Liver (tissue), 9 donors: Measurements from ENCODE around the gene CEND1. TPM values are rescaled to one million over a fixed set of nuclear protein-coding genes. Genes with fewer than 3 reads are reported as not detected.
A peak's percentile ranks its signal among the peaks of the same experiment; 100 is the strongest.

ENCODE experiments used
- DNase-seq: peaks from one replicate; pipeline ENCODE4 v3.0.0-alpha.2; 2017; ENCODE audit warnings: low spot score
- H3K27ac ChIP-seq, 2 donors: one replicate each; pipeline ENCODE4 v1.7.0; 2013; ENCODE audit warnings: inconsistent platforms in 2 of 2, low read length in 2 of 2, control low read depth in 1 of 2, low read depth in 1 of 2, mild to moderate bottlenecking in 1 of 2
- H3K27me3 ChIP-seq, 4 donors: one replicate each; pipeline versions ENCODE4 v1.6.1 to v1.7.0; 2013; ENCODE audit warnings: low read length in 3 of 4, inconsistent platforms in 1 of 4, mild to moderate bottlenecking in 1 of 4, moderate library complexity in 1 of 4; ENCODE audit not compliant: control insufficient read depth in 4 of 4, insufficient read depth in 4 of 4
- H3K36me3 ChIP-seq, 4 donors: one replicate each; pipeline versions ENCODE4 v1.6.1 to v1.7.0; 2013; ENCODE audit warnings: low read length in 3 of 4, mild to moderate bottlenecking in 3 of 4, low read depth in 1 of 4, moderate library complexity in 1 of 4; ENCODE audit not compliant: control insufficient read depth in 4 of 4, insufficient read depth in 3 of 4
- H3K4me1 ChIP-seq, 4 donors: one replicate each; pipeline versions ENCODE4 v1.6.1 to v1.7.0; 2013; ENCODE audit warnings: low read length in 3 of 4, mild to moderate bottlenecking in 3 of 4, moderate library complexity in 1 of 4; ENCODE audit not compliant: control insufficient read depth in 4 of 4, insufficient read depth in 4 of 4
- H3K4me3 ChIP-seq, 3 donors: one replicate each; pipeline versions ENCODE4 v1.6.1 to v1.7.0; 2013; ENCODE audit warnings: low read length in 3 of 3, control low read depth in 1 of 3, low read depth in 1 of 3, mild to moderate bottlenecking in 1 of 3
- H3K9ac ChIP-seq, 2 donors: one replicate each; pipeline ENCODE4 v1.7.0; 2013; ENCODE audit warnings: low read length in 2 of 2, mild to moderate bottlenecking in 2 of 2, moderate library complexity in 2 of 2, control low read depth in 1 of 2, low read depth in 1 of 2
- H3K9me3 ChIP-seq, 4 donors: one replicate each; pipeline versions ENCODE4 v1.6.1 to v1.7.0; 2013; ENCODE audit warnings: low read length in 3 of 4; ENCODE audit not compliant: control insufficient read depth in 4 of 4
- EGR1 ChIP-seq, 2 donors: IDR thresholded peaks; 2 replicates each; pipeline ENCODE4 v1.6.1; 2016 to 2018; ENCODE audit warnings: antibody characterized with exemption in 2 of 2, low read depth in 2 of 2
- FOXA2 ChIP-seq: IDR thresholded peaks from 2 replicates; pipeline ENCODE4 v1.6.1; 2016; ENCODE audit warnings: antibody characterized with exemption
- HNF4A ChIP-seq, 2 donors: conservative IDR thresholded peaks; 2 replicates each; pipeline ENCODE4 v1.6.1; 2016; ENCODE audit warnings: antibody characterized with exemption in 2 of 2, mild to moderate bottlenecking in 2 of 2
- HNF4G ChIP-seq: IDR thresholded peaks from 2 replicates; pipeline ENCODE4 v1.6.1; 2016; ENCODE audit warnings: antibody characterized with exemption
- JUND ChIP-seq, 2 donors: IDR thresholded peaks; 2 replicates each; pipeline ENCODE4 v1.6.1; 2016; ENCODE audit warnings: antibody characterized with exemption in 2 of 2
- NR2F2 ChIP-seq: IDR thresholded peaks from 2 replicates; pipeline ENCODE4 v1.6.1; 2016; ENCODE audit warnings: antibody characterized with exemption
- RAD21 ChIP-seq, 2 donors: IDR thresholded peaks; 2 replicates each; pipeline ENCODE4 v1.6.1; 2016; ENCODE audit warnings: antibody characterized with exemption in 2 of 2, mild to moderate bottlenecking in 2 of 2
- RXRA ChIP-seq, 2 donors: IDR thresholded peaks; 2 replicates each; pipeline ENCODE4 v1.6.1; 2017 to 2018; ENCODE audit warnings: antibody characterized with exemption in 2 of 2, mild to moderate bottlenecking in 1 of 2
- TAF1 ChIP-seq: conservative IDR thresholded peaks from 2 replicates; pipeline ENCODE4 v1.6.1; 2016; ENCODE audit warnings: antibody characterized with exemption, mild to moderate bottlenecking
- YY1 ChIP-seq: IDR thresholded peaks from 2 replicates; pipeline ENCODE4 v1.6.1; 2016; ENCODE audit warnings: antibody characterized with exemption, mild to moderate bottlenecking
- WGBS: extraction: QIAGEN DNeasy Blood & Tissue Kit; methylation state at CpG from one replicate; pipeline ENCODE4 v1.1.7; 2013; 5-methylcytosine and 5-hydroxymethylcytosine counted together
- polyA plus RNA-seq, 2 donors: library from polyadenylated mRNA; stranded (reverse) in 1 of 2; unstranded in 1 of 2; fragments of 200-250 nt in 1 of 2; fragments of >200 nt in 1 of 2; fragmentation: Nextera tagmentation in 1 of 2; extraction: Ambion mirVana in 1 of 2; gene quantifications; one replicate each; pipeline versions ENCODE4 v1.2.1 to v1.2.3, GENCODE V29; 2013 to 2015
- total RNA-seq, 2 donors: library from RNA; depleted of rRNA; stranded (reverse); fragments of >200 nt; gene quantifications; one replicate each; pipeline ENCODE4 v1.2.3, GENCODE V29; 2014
- TF ChIP-seq, protein P1 (sequence below): fragments of 150-350 bp; IDR thresholded peaks from 2 replicates; pipeline ENCODE4 v1.5.1; 2017; ENCODE audit warnings: improper control_type of control experiment, low read depth, low read length; ENCODE audit not compliant: missing input control
- donor health status: healthy.
- donor health status: healthy.
- donor health status: healthy.
- donor health status: healthy.
- donor health status: healthy.

CEND1 gene
- total and polyA plus RNA-seq, 4 donors = not detected

GRCh38 chr11:763549-764321, 26.2 kb downstream of the CEND1 start:
- Histone ChIP-seq H3K27ac (no peak overlapping the region), H3K4me3 (no peak overlapping the region), H3K9me3 (no peaks in the 10 kb centered on the region), H3K36me3 (peaks cover 23 to 54% (median 29%) of the 10 kb centered on the region in 4 donors), H3K27me3 (no peaks in the 10 kb centered on the region), H3K9ac (no peak overlapping the region), H3K4me1 (peaks cover 0 to 8% (median 8%) of the 10 kb centered on the region in 4 donors)
- no peak for TF ChIP-seq HNF4G
- TF ChIP-seq EGR1 (IDR thresholded peaks at IDR 0.05; ENCODE audit: low read depth in 2 of 2) = no peak
- no peak for TF ChIP-seq RAD21 (IDR thresholded peaks at IDR 0.05)
- WGBS = 92% methylated on average over 22 of the region's 22 CpGs
- DNase-seq = no peak

- TF ChIP-seq, protein P1, sequence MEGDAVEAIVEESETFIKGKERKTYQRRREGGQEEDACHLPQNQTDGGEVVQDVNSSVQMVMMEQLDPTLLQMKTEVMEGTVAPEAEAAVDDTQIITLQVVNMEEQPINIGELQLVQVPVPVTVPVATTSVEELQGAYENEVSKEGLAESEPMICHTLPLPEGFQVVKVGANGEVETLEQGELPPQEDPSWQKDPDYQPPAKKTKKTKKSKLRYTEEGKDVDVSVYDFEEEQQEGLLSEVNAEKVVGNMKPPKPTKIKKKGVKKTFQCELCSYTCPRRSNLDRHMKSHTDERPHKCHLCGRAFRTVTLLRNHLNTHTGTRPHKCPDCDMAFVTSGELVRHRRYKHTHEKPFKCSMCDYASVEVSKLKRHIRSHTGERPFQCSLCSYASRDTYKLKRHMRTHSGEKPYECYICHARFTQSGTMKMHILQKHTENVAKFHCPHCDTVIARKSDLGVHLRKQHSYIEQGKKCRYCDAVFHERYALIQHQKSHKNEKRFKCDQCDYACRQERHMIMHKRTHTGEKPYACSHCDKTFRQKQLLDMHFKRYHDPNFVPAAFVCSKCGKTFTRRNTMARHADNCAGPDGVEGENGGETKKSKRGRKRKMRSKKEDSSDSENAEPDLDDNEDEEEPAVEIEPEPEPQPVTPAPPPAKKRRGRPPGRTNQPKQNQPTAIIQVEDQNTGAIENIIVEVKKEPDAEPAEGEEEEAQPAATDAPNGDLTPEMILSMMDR = no peak
- TF ChIP-seq HNF4G = no peak
- TF ChIP-seq HNF4A (conservative IDR thresholded peaks at IDR 0.05) = no peak
- no peak for TF ChIP-seq JUND (IDR thresholded peaks at IDR 0.05)
- no peak for TF ChIP-seq YY1
- TF ChIP-seq TAF1 = no peak
- TF ChIP-seq EGR1 (IDR thresholded peaks at IDR 0.05; ENCODE audit: low read depth in 2 of 2) = no peak
- Histone ChIP-seq H3K4me1 (peaks cover 0 to 8% (median 8%) of the 10 kb centered on the region in 4 donors), H3K36me3 (peaks cover 23 to 54% (median 30%) of the 10 kb centered on the region in 4 donors), H3K27ac (no peak overlapping the region), H3K27me3 (no peaks in the 10 kb centered on the region), H3K4me3 (no peak overlapping the region), H3K9ac (no peak overlapping the region), H3K9me3 (no peaks in the 10 kb centered on the region)
- no peak for DNase-seq
- 81% methylated on average over 24 of the region's 24 CpGs for WGBS
These were observed 26.8 kb downstream of the CEND1 start for GRCh38 chr11:763073-763463.

DNA sequence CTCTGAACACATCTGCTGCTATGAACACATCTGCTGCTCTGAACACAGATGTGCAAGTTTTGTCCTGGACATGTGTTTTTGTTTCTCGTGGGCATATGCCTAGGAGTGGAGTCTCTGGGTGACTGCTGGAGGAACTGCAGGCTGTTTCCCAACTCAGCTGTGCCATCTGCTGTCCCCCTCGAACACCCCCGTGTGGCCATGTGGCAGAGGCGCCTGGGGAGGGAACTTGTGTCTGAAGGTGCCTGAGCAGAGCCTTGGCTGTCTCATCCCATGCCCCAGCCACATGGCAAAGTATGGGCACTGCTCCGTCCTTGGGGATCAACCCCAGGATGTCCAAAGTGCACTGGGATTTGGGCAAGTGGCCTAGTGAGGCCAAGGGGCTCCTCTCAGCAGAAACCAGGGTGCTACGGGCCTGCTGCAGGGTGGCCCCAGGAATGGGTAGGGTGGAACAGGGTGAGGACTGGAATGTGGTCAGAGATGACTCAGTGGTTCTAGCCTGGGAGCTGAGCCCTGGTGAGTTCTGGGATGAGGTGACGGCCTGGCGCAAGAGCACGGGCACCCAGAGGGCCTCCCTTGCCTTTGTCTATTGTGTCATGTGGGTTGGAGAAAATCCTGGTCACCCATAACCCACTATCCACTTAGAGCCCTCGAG, 27.3 kb downstream of the CEND1 start:
- H3K4me1 ChIP-seq = peaks cover 0 to 8% (median 8%) of the 10 kb centered on the region in 4 donors
- no peaks in the 10 kb centered on the region for H3K9me3 ChIP-seq
- H3K9ac ChIP-seq = no peak overlapping the region
- TF ChIP-seq HNF4A (conservative IDR thresholded peaks at IDR 0.05) = peak in 1 of 2 donors; percentile 53
- TF ChIP-seq RXRA (IDR thresholded peaks at IDR 0.05) = peak in 1 of 2 donors; percentile 34
- TF ChIP-seq NR2F2 = no peak
- TF ChIP-seq FOXA2 = no peak
- no peak for TF ChIP-seq JUND (IDR thresholded peaks at IDR 0.05)
- TF ChIP-seq, protein P1 = peak; percentile 1
- whole genome bisulfite sequencing = 63% methylated on average over 10 of the region's 10 CpGs
- DNase-seq = no peak
- H3K27me3 ChIP-seq = no peaks in the 10 kb centered on the region
- no peak overlapping the region for H3K4me3 ChIP-seq
- H3K36me3 ChIP-seq = peaks cover 23 to 56% (median 30%) of the 10 kb centered on the region in 4 donors
- peak overlapping the region in 1 of 2 donors; percentile 49 for H3K27ac ChIP-seq
